M059J (cell line): ENCODE data around the gene AQP12B. TPM values are rescaled to one million over a fixed set of nuclear protein-coding genes. Genes with fewer than 3 reads are reported as not detected.

Experiments
- DNase-seq: peaks from one replicate; pipeline ENCODE4 v3.0.0-alpha.2; 2012; ENCODE audit warnings: low read depth
- total RNA-seq: library from RNA; depleted of rRNA; stranded (reverse); fragments of >200 nt; shearing (Covaris generic); gene quantifications from 2 replicates; pipeline ENCODE4 v1.2.3, GENCODE V29; 2014

The AQP12B gene
- total RNA-seq, 1 experiment from 2014 or later: not detected

- no peak for DNase-seq
These were observed 35.1 kb downstream of the AQP12B start for GRCh38 chr2:240647503-240648154.

- DNase-seq: no peak
These were observed 35.7 kb downstream of the AQP12B start for GRCh38 chr2:240646900-240647502.

GRCh38 chr2:240646176-240646899, 36.3 kb downstream of the AQP12B start:
- DNase-seq: no peak

GRCh38 chr2:240645801-240646175, 36.9 kb downstream of the AQP12B start:
- no peak for DNase-seq

GRCh38 chr2:240645346-240645745, 37.3 kb downstream of the AQP12B start:
- DNase-seq: no peak

- no peak for DNase-seq
These were observed 37.8 kb downstream of the AQP12B start for GRCh38 chr2:240644859-240645301.

GRCh38 chr2:240644171-240644651, 38.5 kb downstream of the AQP12B start:
- no peak for DNase-seq

GRCh38 chr2:240643811-240644150, 38.9 kb downstream of the AQP12B start:
- DNase-seq: no peak

GRCh38 chr2:240643093-240643810, 39.4 kb downstream of the AQP12B start:
- no peak for DNase-seq

GRCh38 chr2:240642806-240643092, 39.9 kb downstream of the AQP12B start:
- DNase-seq: no peak

GRCh38 chr2:240642061-240642805, 40.5 kb downstream of the AQP12B start:
- DNase-seq: no peak

- DNase-seq: peak; percentile 10
These were observed 41.7 kb downstream of the AQP12B start for GRCh38 chr2:240640939-240641338.

- DNase-seq: no peak
These were observed 43.1 kb downstream of the AQP12B start for GRCh38 chr2:240639566-240639965.

GRCh38 chr2:240638512-240639160, 44.0 kb downstream of the AQP12B start:
- DNase-seq: no peak

GRCh38 chr2:240637901-240638345, 44.8 kb downstream of the AQP12B start:
- DNase-seq: no peak

GRCh38 chr2:240637116-240637900, 45.4 kb downstream of the AQP12B start:
- DNase-seq: no peak

- DNase-seq: no peak
These were observed 46.0 kb downstream of the AQP12B start for GRCh38 chr2:240636563-240637115.

GRCh38 chr2:240635998-240636547, 46.6 kb downstream of the AQP12B start:
- DNase-seq: no peak

- no peak for DNase-seq
These were observed 47.3 kb downstream of the AQP12B start for GRCh38 chr2:240635121-240635997.
